SHP77 (cell line): ENCODE data around the gene MED16.
"Not testable (repeated sequence)": the region's sequence is repeated elsewhere in the genome, so short reads cannot be mapped to it uniquely, and the experiment has no call there.

Experiments used
- DNase-seq, 2 experiments: peaks; one replicate each; lab custom pipeline; 2025; lab: John Stamatoyannopoulos, UW

MED16 gene

GRCh38 chr19:889662-890295 lies 3.2 kb downstream of the MED16 start:
- DNase-seq: no peak

- no peak for DNase-seq
Observed at GRCh38 chr19:888581-889385, 4.2 kb downstream of the MED16 start.

- DNase-seq: no peak
Observed at GRCh38 chr19:887599-887998, 5.4 kb downstream of the MED16 start.

- peak in 1 of 2 experiments; percentile 33 for DNase-seq
Observed at GRCh38 chr19:887072-887471, 5.9 kb downstream of the MED16 start.

GRCh38 chr19:885536-886224 lies 7.3 kb downstream of the MED16 start:
- no peak for DNase-seq

- no peak for DNase-seq
Observed at GRCh38 chr19:884420-885211, 8.4 kb downstream of the MED16 start.

- DNase-seq: no peak
Observed at GRCh38 chr19:883661-884211, 9.3 kb downstream of the MED16 start.

- DNase-seq: no peak
Observed at GRCh38 chr19:882871-883497, 10.0 kb downstream of the MED16 start.

- no peak for DNase-seq
Observed at GRCh38 chr19:881385-882071, 11.5 kb downstream of the MED16 start.

GRCh38 chr19:879711-880438 lies 13.1 kb downstream of the MED16 start:
- DNase-seq: no peak

GRCh38 chr19:878751-879561 lies 14.0 kb downstream of the MED16 start:
- not testable (repeated sequence) for DNase-seq

GRCh38 chr19:877992-878660 lies 14.9 kb downstream of the MED16 start:
- not testable (repeated sequence) for DNase-seq

GRCh38 chr19:876780-877314 lies 16.1 kb downstream of the MED16 start:
- DNase-seq: no peak

GRCh38 chr19:876089-876488 lies 16.9 kb downstream of the MED16 start:
- no peak for DNase-seq

- DNase-seq: no peak
Observed at GRCh38 chr19:875265-875879, 17.6 kb downstream of the MED16 start.

- DNase-seq: no peak
Observed at GRCh38 chr19:873561-874041, 19.4 kb downstream of the MED16 start.

- DNase-seq: no peak
Observed at GRCh38 chr19:873084-873483, 19.9 kb downstream of the MED16 start.
